Midbrain (tissue), 1 donor: ENCODE data around the gene EXOC6B.

Experiments used
- DNase-seq: peaks from one replicate; lab custom pipeline; 2025; lab: John Stamatoyannopoulos, UW

The EXOC6B gene

DNA sequence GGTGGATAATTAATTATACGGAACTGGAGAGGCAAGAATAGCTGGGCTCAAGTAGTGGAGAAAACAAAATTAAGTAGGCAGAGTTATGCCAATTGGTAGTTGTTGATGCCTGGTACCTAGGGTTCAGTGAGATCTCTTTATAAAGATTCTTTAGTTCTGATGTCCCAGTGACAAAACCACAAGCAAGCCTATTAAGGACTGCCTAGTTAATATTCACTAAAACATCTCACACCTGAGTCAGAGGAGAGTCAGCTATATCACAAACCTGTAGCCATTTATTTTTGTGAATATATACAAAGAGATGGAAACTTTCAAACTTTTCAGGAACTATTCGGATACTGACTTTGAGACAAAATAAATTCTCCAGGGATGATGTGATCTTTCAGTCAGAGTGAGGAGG is 464.3 kb downstream of the EXOC6B start:
- no peak for DNase-seq

GRCh38 chr2:72361042-72361441 is 464.8 kb downstream of the EXOC6B start:
- DNase-seq: no peak

DNA sequence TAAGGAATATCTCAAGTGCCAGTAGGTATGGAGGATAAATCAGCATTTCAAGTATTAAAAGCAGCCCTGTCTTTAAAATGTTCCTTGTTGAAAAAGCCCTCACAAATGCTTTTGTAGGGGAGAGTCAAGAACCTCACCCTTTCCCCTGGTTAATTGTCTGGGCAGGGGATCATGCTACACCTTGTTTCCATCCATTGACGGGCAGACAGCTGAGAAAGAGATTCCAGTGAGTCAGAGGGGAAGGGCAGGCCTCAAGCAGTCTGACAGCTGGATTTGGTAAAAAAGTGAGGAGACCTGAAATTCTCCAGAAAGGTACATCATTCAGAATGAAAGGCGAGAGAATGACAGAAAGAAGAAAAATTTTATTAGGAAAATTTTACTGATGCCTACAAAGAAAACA is 475.0 kb downstream of the EXOC6B start:
- DNase-seq: no peak

GRCh38 chr2:72349016-72349415 is 476.8 kb downstream of the EXOC6B start:
- no peak for DNase-seq

DNA sequence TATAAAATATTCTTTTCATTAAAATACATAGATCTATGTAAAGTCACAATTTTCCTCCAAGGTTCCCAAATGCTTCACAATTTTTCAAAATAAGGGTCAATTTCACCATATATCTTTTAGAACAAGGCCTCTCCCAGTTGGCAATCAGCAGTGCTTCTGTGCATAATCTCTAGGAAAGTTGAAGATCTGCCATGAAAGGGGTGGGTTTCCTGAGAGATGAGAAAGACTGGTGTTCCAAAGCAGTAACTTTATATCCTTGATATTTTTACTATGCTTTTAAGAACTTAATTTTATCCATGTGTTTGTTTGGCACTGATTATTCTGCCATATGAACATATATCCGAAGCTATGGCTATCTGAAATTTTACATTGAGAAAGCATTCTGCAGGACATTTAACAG is 478.8 kb downstream of the EXOC6B start:
- no peak for DNase-seq

- no peak for DNase-seq
Measured at GRCh38 chr2:72341639-72342038, 484.2 kb downstream of the EXOC6B start.

DNA sequence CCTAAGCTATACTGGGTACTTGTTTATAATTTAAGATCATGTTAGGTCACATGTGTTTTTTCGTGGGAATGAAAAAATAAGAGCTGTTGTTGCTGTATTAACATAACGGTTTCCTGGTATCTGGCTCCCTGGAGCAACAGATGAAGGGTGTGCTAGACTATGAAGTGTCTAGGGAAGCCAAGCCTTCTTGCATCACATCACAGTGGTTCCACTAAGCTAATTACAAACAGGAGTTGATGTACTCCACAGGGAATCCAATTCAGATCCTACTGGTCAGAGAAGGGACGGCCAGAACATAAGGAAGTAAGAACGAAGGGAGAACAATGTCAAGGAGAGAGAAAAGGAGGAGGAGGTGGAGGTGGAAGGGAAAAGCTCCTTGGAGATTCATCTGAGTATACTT is 485.2 kb downstream of the EXOC6B start:
- DNase-seq: no peak

DNA sequence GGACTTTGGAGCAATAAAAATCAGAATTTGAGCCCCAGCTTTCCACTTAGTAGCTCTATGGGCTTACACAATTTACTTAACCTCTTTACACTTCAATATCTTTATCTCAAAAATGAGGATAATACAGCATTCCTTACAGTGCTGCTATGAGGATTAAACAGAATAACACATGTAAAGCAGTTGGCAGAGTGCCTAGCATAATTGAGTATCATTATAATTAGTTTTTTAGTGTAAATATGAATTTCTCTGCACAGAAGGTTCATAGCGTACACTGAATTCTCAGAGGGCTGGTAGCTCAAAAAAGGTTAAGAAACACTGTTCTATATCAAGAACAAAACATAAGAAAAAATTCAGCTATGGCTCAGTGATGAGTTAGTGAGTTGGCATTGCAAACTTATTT is 487.8 kb downstream of the EXOC6B start:
- DNase-seq: no peak

GRCh38 chr2:72332720-72333119 is 493.1 kb downstream of the EXOC6B start:
- no peak for DNase-seq

DNA sequence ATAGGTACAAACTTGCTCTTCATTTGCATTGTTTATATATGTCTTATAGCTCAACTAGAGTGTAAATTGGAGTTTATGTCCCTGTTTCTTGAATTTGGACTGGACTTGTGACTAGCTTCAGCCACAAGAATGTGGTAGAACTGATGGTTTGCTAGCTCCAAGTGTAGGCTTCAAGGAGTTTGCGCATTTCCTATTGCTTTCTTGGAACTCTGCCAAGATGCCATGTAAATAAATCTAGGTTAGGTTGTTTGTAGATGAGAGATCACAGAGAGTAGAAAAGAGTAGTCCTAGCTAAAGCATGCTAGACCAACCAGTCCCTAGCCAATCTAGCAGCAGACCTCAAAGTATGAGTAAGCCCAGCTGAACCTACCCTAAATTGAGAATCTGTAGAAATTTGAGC is 495.2 kb downstream of the EXOC6B start:
- no peak for DNase-seq

DNA sequence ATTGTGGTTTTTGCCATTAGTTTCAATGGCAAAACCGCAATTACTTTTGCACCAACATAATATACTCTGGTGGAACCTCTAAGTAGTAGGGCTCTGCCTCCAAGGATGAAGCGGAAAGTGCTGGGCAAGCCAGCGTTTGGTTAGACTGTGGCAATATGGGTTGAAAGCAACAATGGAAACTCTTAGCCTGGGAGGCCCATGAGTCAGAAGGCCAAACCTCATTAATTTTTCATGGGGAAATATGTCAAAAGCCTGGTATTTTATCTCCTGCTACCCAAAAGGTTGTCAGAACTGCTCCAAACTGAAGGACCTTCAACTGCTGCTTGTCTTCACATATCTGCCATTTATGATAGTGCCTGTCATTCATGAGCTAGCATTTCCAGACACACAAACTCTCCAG is 499.1 kb downstream of the EXOC6B start:
- no peak for DNase-seq

- no peak for DNase-seq
Measured at GRCh38 chr2:72325592-72326422, 500.0 kb downstream of the EXOC6B start.

- DNase-seq: no peak
Measured at GRCh38 chr2:72316774-72317173, 509.1 kb downstream of the EXOC6B start.

DNA sequence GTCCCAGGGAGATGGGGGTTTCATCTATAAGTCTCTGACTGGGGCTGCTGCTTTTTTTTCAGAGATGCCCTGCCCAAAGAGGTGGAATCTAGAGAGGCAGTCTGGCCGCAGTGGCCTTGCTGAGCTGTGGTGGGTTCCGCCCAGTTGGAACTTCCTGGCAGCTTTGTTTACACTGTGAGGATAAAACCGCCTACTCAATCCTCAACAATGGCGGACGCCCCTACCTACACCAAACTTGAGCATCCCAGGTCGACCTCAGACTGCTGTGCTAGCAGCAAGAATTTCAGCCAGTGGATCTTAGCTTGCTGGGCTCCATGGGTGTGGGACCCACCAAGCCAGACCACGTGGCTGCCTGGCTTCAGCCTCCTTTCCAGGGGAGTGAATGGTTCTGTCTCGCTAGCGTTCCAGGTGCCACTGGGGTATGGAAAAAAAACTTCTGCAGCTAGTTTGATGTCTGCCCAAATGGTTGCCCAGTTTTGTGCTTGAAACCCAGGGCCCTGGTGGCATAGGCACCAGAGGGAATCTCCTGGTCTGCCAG is 525.6 kb downstream of the EXOC6B start:
- no peak for DNase-seq

- no peak for DNase-seq
Measured at GRCh38 chr2:72293620-72294019, 532.2 kb downstream of the EXOC6B start.

- DNase-seq: no peak
Measured at GRCh38 chr2:72292433-72292832, 533.4 kb downstream of the EXOC6B start.

- no peak for DNase-seq
Measured at GRCh38 chr2:72291059-72291458, 534.8 kb downstream of the EXOC6B start.

- no peak for DNase-seq
Measured at GRCh38 chr2:72289736-72290135, 536.1 kb downstream of the EXOC6B start.

DNA sequence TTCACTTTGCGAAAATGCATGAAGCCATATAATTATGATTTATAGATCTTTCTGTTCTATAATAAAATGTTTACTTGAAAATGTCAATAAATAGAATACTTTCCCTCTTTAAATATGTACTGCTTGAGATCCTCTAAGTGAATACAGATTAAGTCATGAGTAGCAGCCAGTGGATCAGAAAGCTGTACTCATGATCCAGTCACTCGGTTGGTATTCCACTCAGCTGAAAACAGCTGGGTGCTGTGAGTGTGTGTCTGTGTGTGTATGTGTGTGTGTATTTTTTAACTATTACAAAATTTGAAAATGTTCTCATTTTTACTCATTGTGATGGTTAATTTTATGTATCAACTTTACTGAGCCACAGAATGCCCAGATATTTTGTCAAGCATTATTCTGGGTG is 536.5 kb downstream of the EXOC6B start:
- DNase-seq: no peak

DNA sequence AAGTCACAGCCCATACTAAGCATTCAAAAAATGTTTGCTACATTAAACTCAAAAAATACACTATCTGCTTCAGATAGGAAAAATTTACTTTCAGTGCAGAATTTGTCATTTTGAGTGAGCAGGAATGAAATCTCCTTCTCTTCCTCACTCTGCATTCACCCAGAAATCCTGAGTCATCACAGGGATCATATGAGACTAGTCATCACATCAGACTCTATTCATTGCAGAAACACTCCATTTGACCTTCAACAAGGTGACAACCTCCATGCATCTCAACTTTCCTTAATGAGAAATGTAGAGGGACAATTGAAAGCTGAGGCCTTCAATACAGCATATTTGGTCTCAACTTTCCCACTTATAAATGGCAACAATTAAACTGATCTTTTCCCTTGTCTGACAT is 547.8 kb downstream of the EXOC6B start:
- DNase-seq: no peak

DNA sequence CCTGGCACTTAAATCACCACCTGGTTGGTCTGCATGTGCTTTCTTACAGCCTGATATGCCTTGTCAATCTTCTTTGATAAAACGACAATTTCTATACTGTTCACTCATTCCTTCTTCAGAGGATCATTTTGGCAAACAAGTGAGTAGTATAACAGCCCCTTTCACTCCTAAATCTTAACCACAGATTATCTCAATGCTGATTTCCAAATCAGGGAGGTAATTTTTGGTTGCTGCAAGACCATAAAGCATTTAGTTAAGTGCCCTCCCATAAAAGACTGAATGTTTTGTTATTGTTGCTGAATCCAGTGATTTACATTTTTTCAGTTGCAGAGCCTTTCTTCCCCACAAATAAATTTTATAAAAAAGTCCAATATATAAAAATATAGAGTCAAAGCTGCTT is 549.0 kb downstream of the EXOC6B start:
- no peak for DNase-seq

- DNase-seq: no peak
Measured at GRCh38 chr2:72276356-72276755, 549.5 kb downstream of the EXOC6B start.

DNA sequence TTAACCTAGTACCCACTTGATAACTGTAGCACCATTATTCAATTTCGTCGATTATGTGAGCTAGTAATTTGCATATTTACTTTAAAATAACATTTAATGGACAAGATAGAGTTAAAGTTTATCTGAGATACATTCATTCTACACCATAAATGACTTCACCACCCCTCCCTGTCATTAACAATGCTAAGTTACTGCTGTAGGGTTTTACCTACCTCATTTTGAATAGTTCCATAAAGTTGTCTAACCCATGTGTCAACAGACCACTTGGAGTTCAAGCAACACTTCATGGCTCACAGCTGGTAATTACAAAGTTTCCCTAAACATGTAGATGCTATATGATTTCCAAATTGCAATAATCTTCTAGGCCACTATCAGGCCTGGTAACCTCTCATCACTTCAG is 550.7 kb downstream of the EXOC6B start:
- no peak for DNase-seq

DNA sequence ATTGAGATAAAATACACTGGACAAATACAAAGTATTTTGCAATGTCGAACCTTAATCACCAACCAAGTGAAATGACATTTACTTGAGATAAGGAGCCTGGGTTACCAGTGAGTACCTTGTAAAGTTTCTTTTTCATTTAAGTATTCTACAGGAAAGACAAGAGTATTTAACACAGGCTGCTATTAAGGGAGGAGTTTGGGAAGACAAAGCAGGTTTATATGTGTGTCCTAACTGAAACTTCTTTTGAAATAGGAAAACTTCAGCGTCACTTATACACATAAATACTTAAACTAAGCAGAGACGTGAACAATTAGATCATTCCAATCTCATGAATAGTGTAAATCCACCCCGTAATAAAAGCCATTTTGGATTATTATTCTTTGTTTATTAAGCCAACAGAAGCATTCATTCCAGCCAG is 551.4 kb downstream of the EXOC6B start:
- DNase-seq: no peak
